Heart left ventricle (tissue), 16 donors: ENCODE measurements around the gene PEX26. TPM values are rescaled to one million over a fixed set of nuclear protein-coding genes. Genes with fewer than 3 reads are reported as not detected.

Source experiments
- ATAC-seq, 4 donors: fragments of 200-7000 bp; cut with Tn5 transposase; one replicate each; pipeline ENCODE4 v1.9.1; 2020 to 2022; ENCODE audit warnings: moderate library complexity in 4 of 4, mild to moderate bottlenecking in 3 of 4, moderate number of reproducible peaks in 1 of 4
- DNase-seq, 5 donors: peaks; one replicate each; pipeline ENCODE4 v3.0.0-alpha.2; 2020
- H3K27ac ChIP-seq, 12 donors: fragments of 200-600 bp; sonication (generic) in 4 of 12; one replicate each; pipeline versions ENCODE4 v1.5.0 to v1.8.0; 2016 to 2022; ENCODE audit warnings: mild to moderate bottlenecking in 2 of 12
- H3K27me3 ChIP-seq, 9 donors: fragments of 200-600 bp; sonication (generic) in 2 of 9; one replicate each; pipeline versions ENCODE4 v1.5.1 to v1.8.0; 2016 to 2022; ENCODE audit warnings: mild to moderate bottlenecking in 3 of 9
- H3K36me3 ChIP-seq, 9 donors: fragments of 200-600 bp; sonication (generic) in 2 of 9; one replicate each; pipeline versions ENCODE4 v1.5.0 to v1.8.0; 2018 to 2022; ENCODE audit warnings: mild to moderate bottlenecking in 2 of 9
- H3K4me1 ChIP-seq, 12 donors: fragments of 200-600 bp; sonication (generic) in 4 of 12; one replicate each; pipeline versions ENCODE4 v1.5.0 to v1.8.0; 2016 to 2022; ENCODE audit warnings: mild to moderate bottlenecking in 3 of 12
- H3K4me3 ChIP-seq, 12 donors: fragments of 200-600 bp; sonication (generic) in 4 of 12; one replicate each; pipeline versions ENCODE4 v1.5.0 to v1.8.0; 2017 to 2022; ENCODE audit warnings: mild to moderate bottlenecking in 9 of 12, moderate library complexity in 4 of 12
- H3K9me3 ChIP-seq, 12 donors: fragments of 200-600 bp; sonication (generic) in 4 of 12; one replicate each; pipeline versions ENCODE4 v1.5.0 to v1.8.0; 2016 to 2022; ENCODE audit warnings: mild to moderate bottlenecking in 1 of 12
- POLR2A ChIP-seq, 2 donors: fragments of 450-650 bp; IDR thresholded peaks; one replicate each; pipeline ENCODE4 v1.6.1; 2017; ENCODE audit warnings: antibody characterized with exemption in 2 of 2, mild to moderate bottlenecking in 2 of 2, moderate library complexity in 2 of 2
- WGBS, 4 donors: extraction: QIAGEN DNeasy Blood & Tissue Kit in 2 of 4; methylation state at CpG; one replicate each; pipeline versions ENCODE4 v1.1.5 to v1.1.7; 2013 to 2018; 5-methylcytosine and 5-hydroxymethylcytosine counted together
- intact Hi-C, 10 donors: fragments of 100-400 bp; cut with DNase I; formaldehyde crosslinking; loops; one replicate each; pipeline versions ENCODE4 v1.11.1 to v1.14.2; 2022
- polyA plus RNA-seq, 2 donors: library from polyadenylated mRNA; stranded (reverse); fragments of 200-250 nt; gene quantifications; one replicate each; pipeline ENCODE4 v1.2.3, GENCODE V29; 2013
- total RNA-seq, 9 donors: library from RNA; depleted of rRNA in 2 of 9; stranded (reverse); fragments of >200 nt in 2 of 9; fragmentation: NEBNext Ultra II Directional in 3 of 9; extraction: Animal tissue kit (Norgen Biotek cat#: 25700) in 3 of 9; gene quantifications; one replicate each; pipeline versions ENCODE4 v1.1.0 to v1.2.4, GENCODE V29; 2016 to 2023
- TF ChIP-seq, protein P1 (sequence below), 12 donors: fragments of 200-600 bp; sonication (generic) in 4 of 12; IDR thresholded peaks; one replicate each; pipeline versions ENCODE4 v1.5.0 to v1.8.0; 2018 to 2022; ENCODE audit warnings: antibody characterized with exemption in 12 of 12, mild to moderate bottlenecking in 5 of 12
- donor health status: ischemic (EF 13 %, LVEDD 7.1; RV severe dilation, severe dysfunction).
- donor health status: healthy with polysubstance abuse.
- donor health status: DM: no; HTN: yes; CAD: no.
- donor health status: DM: no; HTN: no; CAD: no.
- donor health status: ischemic (EF 25% LVEDD 6.9; RV normal size, moderate dysfunction).
- donor health status: ischemic (EF 25% LVEDD 5.7; RV mildly dilated, moderate dysfunction).
- donor health status: healthy.
- donor health status: DM: yes; HTN: yes; CAD: no.
- donor health status: ischemic (EF 35%, LVEDD 5.7; RV mildly dilated, moderate dysfunction).
- donor health status: nonischemic (EF 11% LVEDD 7.7; RV severe dilation, severe dysfunction).
- donor health status: DM: yes; HTN: yes; CAD: no.
- donor health status: PGD.
- donor health status: ischemic (EF 29% LVEDD 5.4; RV normal size, mild dysfunction).
- donor health status: nonischemic (EF 23%, LVEDD 6.1; RV moderate dilation, normal function).

Gene PEX26
- total and polyA plus RNA-seq, 11 donors, result 11.7 to 27.3 (median 21.9) TPM

DNA sequence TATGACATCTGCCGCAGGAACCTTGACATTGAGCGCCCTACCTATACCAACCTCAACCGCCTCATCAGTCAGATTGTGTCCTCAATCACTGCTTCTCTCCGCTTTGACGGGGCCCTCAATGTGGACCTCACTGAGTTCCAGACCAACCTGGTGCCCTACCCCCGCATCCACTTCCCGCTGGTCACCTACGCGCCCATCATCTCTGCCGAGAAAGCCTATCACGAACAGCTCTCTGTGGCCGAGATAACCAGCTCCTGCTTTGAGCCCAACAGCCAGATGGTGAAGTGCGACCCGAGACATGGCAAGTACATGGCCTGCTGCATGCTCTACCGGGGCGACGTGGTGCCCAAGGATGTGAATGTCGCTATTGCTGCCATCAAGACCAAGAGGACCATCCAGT lies 48.8 kb downstream of the PEX26 start:
- intact Hi-C loops, result no loop called here
- Histone ChIP-seq H3K9me3 (no peaks in the 10 kb centered on the region), H3K36me3 (peaks cover 0 to 69% (median 35%) of the 10 kb centered on the region in 9 donors), H3K4me1 (peaks cover 0 to 16% (median 0%) of the 10 kb centered on the region in 12 donors), H3K27me3 (no peaks in the 10 kb centered on the region), H3K4me3 (no peak overlapping the region), H3K27ac (no peak overlapping the region)
- DNase-seq, result no peak
- WGBS, 4 donors, result 93 to 97% (median 94%) methylated on average over 18 of the region's 18 CpGs
- no peak for ATAC-seq
- no peak for TF ChIP-seq POLR2A (IDR thresholded peaks at IDR 0.05)
- TF ChIP-seq, protein P1, sequence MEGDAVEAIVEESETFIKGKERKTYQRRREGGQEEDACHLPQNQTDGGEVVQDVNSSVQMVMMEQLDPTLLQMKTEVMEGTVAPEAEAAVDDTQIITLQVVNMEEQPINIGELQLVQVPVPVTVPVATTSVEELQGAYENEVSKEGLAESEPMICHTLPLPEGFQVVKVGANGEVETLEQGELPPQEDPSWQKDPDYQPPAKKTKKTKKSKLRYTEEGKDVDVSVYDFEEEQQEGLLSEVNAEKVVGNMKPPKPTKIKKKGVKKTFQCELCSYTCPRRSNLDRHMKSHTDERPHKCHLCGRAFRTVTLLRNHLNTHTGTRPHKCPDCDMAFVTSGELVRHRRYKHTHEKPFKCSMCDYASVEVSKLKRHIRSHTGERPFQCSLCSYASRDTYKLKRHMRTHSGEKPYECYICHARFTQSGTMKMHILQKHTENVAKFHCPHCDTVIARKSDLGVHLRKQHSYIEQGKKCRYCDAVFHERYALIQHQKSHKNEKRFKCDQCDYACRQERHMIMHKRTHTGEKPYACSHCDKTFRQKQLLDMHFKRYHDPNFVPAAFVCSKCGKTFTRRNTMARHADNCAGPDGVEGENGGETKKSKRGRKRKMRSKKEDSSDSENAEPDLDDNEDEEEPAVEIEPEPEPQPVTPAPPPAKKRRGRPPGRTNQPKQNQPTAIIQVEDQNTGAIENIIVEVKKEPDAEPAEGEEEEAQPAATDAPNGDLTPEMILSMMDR (IDR thresholded peaks at IDR 0.05), result no peak

DNA sequence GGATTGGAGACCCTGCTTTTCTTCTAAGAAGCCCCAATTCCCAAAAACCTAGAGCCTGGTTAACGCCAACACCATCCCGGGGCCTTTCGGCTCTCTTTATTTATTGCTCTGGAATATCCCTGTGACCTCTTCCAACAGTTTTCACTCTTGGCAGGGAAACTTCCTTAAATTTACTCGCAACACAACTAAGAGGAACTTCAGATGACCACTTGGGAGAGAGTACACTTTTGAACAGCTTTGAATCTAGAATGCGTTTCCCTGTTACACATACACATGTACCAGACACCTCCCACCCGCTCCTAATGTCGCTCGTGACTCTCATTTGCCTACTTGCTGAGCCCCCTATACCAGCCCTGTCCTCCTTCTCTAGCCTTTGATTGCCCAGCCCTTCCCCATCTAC lies 52.2 kb downstream of the PEX26 start:
- Histone ChIP-seq H3K4me1 (peaks cover 0 to 22% (median 6%) of the 10 kb centered on the region in 12 donors), H3K27ac (no peak overlapping the region), H3K36me3 (peaks cover 0 to 64% (median 32%) of the 10 kb centered on the region in 9 donors), H3K4me3 (no peak overlapping the region), H3K27me3 (no peaks in the 10 kb centered on the region), H3K9me3 (no peaks in the 10 kb centered on the region)
- DNase-seq, result no peak
- intact Hi-C loops, result no loop called here
- no peak for ATAC-seq
- 92 to 96% (median 93%) methylated on average over 8 of the region's 8 CpGs for WGBS, 4 donors
- TF ChIP-seq POLR2A (IDR thresholded peaks at IDR 0.05), result no peak
- TF ChIP-seq, protein P1 (IDR thresholded peaks at IDR 0.05), result no peak

DNA sequence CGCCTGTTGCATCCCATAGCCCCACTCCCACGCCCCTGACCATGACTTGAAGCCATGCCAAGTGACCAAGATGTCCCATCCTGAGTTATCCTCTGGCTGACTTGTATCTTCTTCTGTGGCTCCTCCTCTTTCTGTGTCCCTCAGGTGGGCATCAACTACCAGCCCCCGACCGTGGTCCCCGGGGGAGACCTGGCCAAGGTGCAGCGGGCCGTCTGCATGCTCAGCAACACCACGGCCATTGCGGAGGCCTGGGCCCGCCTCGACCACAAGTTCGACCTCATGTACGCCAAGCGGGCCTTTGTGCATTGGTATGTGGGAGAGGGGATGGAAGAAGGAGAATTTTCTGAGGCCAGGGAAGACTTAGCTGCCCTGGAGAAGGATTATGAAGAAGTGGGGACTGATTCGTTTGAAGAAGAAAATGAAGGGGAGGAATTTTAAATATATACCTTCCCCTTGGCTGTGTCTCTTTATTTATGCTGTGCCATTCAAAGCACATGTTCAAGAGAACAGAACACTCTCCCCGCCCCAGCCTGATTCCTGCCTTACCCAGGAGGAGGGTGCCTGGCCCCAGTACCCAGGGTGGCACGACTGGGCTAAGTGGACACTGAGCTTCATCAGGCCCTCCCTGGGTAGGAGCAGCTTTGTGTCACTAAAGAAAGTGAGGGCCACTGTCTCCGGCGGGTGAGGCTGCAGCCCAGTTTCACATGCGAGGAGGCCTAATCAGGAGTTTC lies 53.1 kb downstream of the PEX26 start:
- intact Hi-C loops, result no loop called here
- no peaks in the 10 kb centered on the region for H3K27me3 ChIP-seq
- peaks cover 0 to 62% (median 29%) of the 10 kb centered on the region in 9 donors for H3K36me3 ChIP-seq
- peaks cover 0 to 22% (median 6%) of the 10 kb centered on the region in 12 donors for H3K4me1 ChIP-seq
- H3K4me3 ChIP-seq, result no peak overlapping the region
- no peak overlapping the region for H3K27ac ChIP-seq
- WGBS, 4 donors, result 95 to 96% (median 95%) methylated on average over 20 of the region's 20 CpGs
- H3K9me3 ChIP-seq, result no peaks in the 10 kb centered on the region
- TF ChIP-seq, protein P1 (IDR thresholded peaks at IDR 0.05), result no peak
- no peak for DNase-seq
- ATAC-seq, result no peak

DNA sequence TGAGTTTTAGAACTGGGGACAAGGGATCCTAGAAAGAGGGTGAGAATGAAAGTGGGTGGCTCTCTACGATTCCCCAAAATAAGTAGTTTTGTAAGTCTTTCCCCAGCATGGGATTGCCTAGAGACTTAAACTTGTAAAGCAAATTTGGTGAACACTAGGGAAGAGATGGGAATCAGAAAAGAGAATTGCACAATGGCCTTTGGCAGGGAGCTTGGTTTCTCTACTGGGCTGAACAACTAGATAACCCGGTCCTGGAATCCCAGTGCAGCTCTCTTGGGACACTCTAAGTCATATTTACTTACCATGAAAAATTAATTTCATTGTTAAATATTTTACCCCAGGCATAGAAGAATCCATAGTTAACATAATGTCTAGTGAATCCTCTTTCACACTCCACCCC lies 55.7 kb downstream of the PEX26 start:
- DNase-seq (no peak), ATAC-seq (peak; percentile 45 to 72 (median 62))
- intact Hi-C loops, result no loop called here
- Histone ChIP-seq H3K27ac (peak overlapping the region in 1 of 12 donors; percentile 17), H3K4me3 (no peak overlapping the region), H3K36me3 (peaks cover 0 to 40% (median 12%) of the 10 kb centered on the region in 9 donors), H3K27me3 (no peaks in the 10 kb centered on the region), H3K9me3 (no peaks in the 10 kb centered on the region), H3K4me1 (peaks cover 0 to 22% (median 6%) of the 10 kb centered on the region in 12 donors)
- TF ChIP-seq POLR2A (IDR thresholded peaks at IDR 0.05), result no peak
- TF ChIP-seq, protein P1 (IDR thresholded peaks at IDR 0.05), result no peak
- WGBS, 4 donors, result 48 to 60% (median 54%) methylated on average over 2 of the region's 2 CpGs
